ENCODE measurements around the gene NAGA. TPM values are rescaled to one million over a fixed set of nuclear protein-coding genes. Genes with fewer than 3 reads are reported as not detected.

The NAGA gene
- total and polyA plus RNA-seq, 9 of the 15 experiments (the other 6 are each of a cell fraction or from before 2014, with no cell fraction given): 6.5 to 20.6 (median 17.4) TPM

- Histone ChIP-seq H2AFZ (ENCODE audit: low read depth, low read length) (no peak overlapping the region), H3K27ac (ENCODE audit: extremely low read depth, low read depth, low read length) (no peak overlapping the region), H3K4me3 (no peak overlapping the region), H3K9ac (ENCODE audit: insufficient read depth in 1 of 2, low read depth in 2 of 2, low read length in 2 of 2) (no peak overlapping the region), H3K36me3 (ENCODE audit: control insufficient read depth, insufficient read depth, low read length) (peaks cover 41% of the 10 kb centered on the region; the same call in 2 of the 3 replicates), H3K9me3 (replicated peaks; ENCODE audit: control insufficient read depth, insufficient read depth, low read depth, low read length) (no peaks in the 10 kb centered on the region), H4K20me1 (replicated peaks; ENCODE audit: control insufficient read depth, insufficient read depth, low read length) (no peaks in the 10 kb centered on the region), H3K4me2 (ENCODE audit: insufficient read depth, low read length) (no peak overlapping the region), H3K9me1 (ENCODE audit: control insufficient read depth, insufficient read depth, low read length) (peaks cover 2% of the 10 kb centered on the region), H3K27me3 (ENCODE audit: control insufficient read depth in 2 of 2, insufficient read depth in 2 of 2, low read length in 2 of 2) (no peaks in the 10 kb centered on the region), H3K79me2 (ENCODE audit: control insufficient read depth, insufficient read depth, low read length) (peaks cover 21% of the 10 kb centered on the region), H3K4me1 (replicated peaks in 1 of 2; ENCODE audit: control insufficient read depth in 2 of 2, insufficient read depth in 2 of 2, low read length in 2 of 2) (peaks cover 19 to 29% of the 10 kb centered on the region in 2 experiments; a peak in 4 of 5 replicates)
- intact Hi-C loops (cut with micrococcal nuclease): no loop called here
- ATAC-seq (no peak), DNase-seq (ENCODE audit: extremely low read depth in 1 of 4, low spot score in 3 of 4) (no peak), FAIRE-seq (no peak)
- CTCF ChIA-PET (ENCODE audit: low intra/inter-chr PET ratio): no interaction called here
- BruUV-seq (replicated peaks): no TSS peak
- 96% methylated on average over 8 of the region's 10 CpGs for whole genome bisulfite sequencing (ENCODE audit: insufficient coverage, low coverage, missing lambda C conversion rate)
- in situ Hi-C loops (cut with MboI): no loop called here
- no peak for TF ChIP-seq E2F5 (CRISPR knock-in tag; IDR thresholded peaks at IDR 0.05)
- TF ChIP-seq HMGXB4 (CRISPR knock-in tag; IDR thresholded peaks at IDR 0.05): no peak
- no peak for TF ChIP-seq ZNF445 (CRISPR knock-in tag; IDR thresholded peaks at IDR 0.05; ENCODE audit: low read depth)
- TF ChIP-seq ZNF124 (CRISPR knock-in tag; IDR thresholded peaks at IDR 0.05): no peak
- no peak for TF ChIP-seq RHOXF2B (CRISPR knock-in tag; conservative IDR thresholded peaks at IDR 0.05)
- no peak for TF ChIP-seq FOXK2 (conservative IDR thresholded peaks at IDR 0.05 in 1 of 2, IDR thresholded peaks at IDR 0.05 in 1 of 2; ENCODE audit: low read depth in 2 of 2)
- no peak for TF ChIP-seq YBX1 (IDR thresholded peaks at IDR 0.05)
- TF ChIP-seq TCF15 (CRISPR knock-in tag; IDR thresholded peaks at IDR 0.05): no peak
- TF ChIP-seq MIER1 (IDR thresholded peaks at IDR 0.05; ENCODE audit: low read depth): no peak
- no peak for TF ChIP-seq SLC30A9 (CRISPR knock-in tag; IDR thresholded peaks at IDR 0.05)
- no peak for TF ChIP-seq SRSF9 (IDR thresholded peaks at IDR 0.05; ENCODE audit: borderline replicate concordance, low read depth, low read length)
- no peak for TF ChIP-seq ATF1 (CRISPR knock-in tag; IDR thresholded peaks at IDR 0.05)
- no peak for TF ChIP-seq ATF1 (tag; IDR thresholded peaks at IDR 0.05)
- POLR2A ChIA-PET: no interaction called here
Observed at GRCh38 chr22:42066937-42067336, 3.7 kb downstream of the NAGA start.

Measured in K562 (cell line).